GM21367 (cell line): ENCODE results near the gene CPD.

ENCODE experiments used
- ATAC-seq: cut with Tn5 transposase; IDR thresholded peaks from one replicate; pipeline ENCODE4 v1.9.1; 2021; ENCODE audit not compliant: unreplicated experiment

The CPD gene

DNA sequence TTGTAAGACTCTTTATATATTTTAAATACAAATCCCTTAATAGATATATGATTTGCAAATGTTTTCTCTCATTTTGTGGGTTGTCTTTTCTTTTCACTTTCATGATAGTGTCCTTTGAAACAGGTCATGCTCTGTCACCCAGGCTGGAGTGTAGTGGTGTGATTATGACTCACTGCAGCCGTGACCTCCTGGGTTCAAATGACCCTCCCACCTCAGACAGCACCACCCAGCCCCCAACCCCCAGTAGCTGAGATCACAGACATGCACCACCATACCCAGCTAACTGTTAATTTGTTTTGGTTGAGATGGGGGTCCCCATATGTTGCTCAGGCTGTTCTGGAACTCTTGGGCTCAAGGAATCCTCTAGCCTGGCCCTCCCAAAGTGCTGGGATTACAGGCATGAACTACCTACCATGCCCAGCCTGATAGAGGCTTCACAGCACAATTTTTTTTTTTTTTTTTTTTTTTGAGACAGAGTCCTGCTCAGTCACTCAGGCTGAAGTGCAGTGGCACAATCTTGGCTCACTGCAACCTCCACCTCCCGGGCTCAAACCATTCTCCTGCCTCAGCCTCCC, 26.4 kb upstream of the CPD start:
- no peak for ATAC-seq

DNA sequence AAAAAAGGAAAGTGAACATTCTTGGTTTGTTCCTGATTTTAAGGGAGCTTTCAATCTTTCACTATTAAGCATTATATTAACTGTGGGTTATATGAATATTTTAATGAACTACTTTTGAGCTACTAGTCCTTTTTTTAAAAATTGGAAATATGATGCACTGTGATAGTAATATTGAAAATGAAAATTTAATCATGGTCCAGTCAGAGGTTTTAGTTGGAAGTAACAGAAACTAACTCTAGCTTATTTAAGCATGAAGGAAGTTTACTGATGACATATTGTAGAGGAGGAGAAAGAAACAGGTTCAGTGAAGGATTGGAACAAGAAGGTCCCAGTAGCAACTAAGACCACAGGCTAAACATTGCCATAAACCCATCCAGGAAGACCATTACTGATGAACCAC, 24.0 kb upstream of the CPD start:
- ATAC-seq, result no peak

DNA sequence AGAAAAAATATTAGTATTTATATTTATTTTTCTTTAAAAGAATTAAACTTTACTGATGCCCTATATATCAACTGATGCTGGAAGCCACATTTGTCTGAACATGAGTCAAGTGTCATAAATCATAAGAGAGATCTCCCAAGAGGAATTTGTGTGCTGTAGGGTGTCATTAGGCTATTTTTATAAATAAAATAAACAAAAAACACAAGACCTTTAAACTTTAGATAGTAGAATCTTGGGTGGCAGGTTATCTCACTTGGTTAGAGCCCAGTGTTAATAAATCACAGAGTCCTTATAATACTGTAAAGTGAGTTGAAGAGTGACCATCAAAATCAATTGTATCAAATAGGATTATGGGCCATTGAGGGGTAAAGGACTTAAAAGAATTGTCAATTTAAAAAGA, 21.3 kb upstream of the CPD start:
- ATAC-seq, result no peak

DNA sequence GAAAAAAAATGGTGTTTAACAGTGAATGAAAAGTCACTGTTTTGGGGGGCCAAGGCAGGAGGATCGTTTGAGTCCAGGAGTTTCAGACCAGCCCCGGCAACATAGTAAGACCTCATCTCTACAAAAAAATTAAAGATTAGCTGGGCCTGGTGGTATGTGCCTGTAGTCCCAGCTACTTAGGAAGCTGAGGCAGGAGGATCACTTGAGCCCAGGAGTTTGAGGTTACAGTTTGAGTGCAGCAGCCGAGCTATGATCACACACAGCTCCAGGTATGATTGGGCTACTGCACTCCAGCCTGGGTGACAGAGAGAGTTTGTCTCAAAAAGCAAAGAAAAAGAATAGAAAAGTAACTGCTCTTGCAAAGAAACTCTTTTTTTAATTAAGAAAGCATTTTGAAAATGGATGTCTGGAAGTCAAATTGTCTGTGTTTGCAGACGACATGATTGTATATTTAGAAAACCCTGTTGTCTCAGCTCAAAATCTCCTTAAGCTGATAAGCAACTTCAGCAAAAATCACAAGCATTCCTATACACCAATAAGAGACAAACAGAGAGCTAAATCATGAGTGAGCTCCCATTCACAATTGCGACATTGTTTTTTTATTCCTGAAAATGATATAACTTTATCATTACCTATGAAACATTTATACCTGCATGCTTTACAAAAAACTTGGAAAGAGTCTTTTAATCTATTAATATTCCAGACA, 20.5 kb upstream of the CPD start:
- ATAC-seq, result no peak

DNA sequence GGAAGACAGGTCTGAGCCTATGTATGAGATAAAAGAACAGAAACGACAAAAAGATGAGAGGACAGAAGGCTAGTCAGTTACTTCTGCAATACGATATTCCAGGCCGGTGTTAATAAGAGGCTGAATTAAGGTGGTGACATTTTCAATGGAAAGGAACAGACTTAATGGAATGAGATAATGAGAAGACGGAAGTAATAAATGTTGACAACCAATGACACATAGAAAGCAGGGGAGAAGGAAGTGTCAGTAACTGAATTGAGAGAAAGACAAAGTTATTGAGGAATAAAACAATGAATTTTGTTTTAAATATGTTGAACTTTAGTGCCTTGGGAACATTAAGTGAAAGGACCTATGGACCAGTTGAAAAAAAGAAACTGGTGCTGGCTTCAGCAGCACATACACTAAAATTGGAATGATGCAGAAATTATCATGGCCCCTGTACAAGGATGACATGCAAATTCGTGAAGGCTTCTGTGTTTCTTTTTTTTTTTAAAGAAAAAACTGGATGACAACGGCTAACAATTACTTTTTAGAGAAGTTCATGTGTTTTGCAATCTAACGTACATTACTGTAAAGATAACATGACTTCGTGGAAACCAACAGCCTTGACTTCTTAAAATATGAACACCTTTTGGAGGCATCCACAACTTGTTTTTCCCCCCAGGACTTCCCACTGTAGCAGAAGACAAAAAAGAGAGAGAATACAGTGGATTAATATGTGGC, 18.5 kb upstream of the CPD start:
- no peak for ATAC-seq

DNA sequence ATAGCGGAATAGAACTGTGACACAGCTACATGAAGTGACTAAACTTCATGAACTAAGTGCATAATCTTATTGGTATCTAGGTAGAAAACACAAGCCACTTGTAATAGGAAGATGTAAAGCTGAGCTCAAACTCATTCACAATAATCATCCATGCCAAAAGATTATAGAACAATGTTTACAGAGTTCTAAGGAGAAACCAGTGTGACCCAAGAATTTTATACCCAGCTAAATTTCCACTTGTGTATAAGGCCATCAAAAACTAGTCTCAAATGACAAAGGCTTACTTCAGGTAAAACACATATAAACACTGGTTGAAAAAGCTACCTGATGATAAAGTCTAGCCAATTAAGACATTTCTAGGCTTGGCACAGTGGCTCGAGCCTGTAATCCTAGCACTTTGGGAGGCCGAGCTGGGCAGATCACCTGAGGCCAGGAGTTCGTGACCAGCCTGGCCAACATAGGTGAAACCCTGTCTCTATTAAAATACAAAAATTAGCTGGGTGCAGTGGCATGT, 16.9 kb upstream of the CPD start:
- ATAC-seq, result no peak

DNA sequence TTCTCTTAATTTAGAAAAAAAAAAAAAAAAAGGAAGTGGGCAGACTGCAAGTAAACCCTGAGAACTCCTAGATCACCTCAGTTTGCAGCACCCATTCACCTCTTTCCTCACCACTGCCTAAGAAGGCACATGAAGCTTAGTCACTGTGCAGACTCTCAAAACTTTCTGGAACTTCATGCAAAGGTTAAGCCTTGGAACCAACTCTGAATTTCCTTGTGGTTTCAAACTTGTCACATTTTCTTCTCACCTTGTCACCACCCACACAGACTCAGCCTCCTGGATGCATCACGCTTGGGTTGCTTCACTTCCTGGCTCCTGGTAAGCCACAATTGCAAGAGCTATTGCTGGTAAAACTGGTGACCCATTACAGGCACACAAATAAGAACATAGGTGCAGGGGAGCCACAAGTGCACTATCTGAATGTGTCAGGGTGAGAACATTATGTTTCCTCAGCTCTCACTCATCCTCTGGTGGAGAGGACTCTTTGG, 15.0 kb upstream of the CPD start:
- ATAC-seq, result peak; percentile 81

DNA sequence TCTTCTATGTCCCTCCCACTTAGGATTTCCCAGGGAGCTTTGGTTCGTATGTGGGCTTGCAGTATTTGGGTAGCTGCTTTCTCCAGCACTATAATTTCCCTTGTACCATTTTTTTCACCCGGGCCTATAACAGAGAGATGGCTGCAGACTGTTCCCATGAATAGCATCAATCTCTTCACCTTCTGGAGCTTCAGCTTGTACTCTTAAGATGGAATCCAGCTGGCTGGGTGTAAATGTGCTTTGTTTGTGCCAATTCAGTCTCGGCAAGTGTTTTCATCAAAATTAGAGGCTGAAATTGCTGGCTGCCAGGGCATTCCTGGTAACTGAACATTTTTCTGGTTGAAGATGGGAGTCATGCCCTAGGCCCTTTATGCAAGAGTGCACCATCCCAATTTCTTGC, 12.2 kb upstream of the CPD start:
- ATAC-seq, result no peak

DNA sequence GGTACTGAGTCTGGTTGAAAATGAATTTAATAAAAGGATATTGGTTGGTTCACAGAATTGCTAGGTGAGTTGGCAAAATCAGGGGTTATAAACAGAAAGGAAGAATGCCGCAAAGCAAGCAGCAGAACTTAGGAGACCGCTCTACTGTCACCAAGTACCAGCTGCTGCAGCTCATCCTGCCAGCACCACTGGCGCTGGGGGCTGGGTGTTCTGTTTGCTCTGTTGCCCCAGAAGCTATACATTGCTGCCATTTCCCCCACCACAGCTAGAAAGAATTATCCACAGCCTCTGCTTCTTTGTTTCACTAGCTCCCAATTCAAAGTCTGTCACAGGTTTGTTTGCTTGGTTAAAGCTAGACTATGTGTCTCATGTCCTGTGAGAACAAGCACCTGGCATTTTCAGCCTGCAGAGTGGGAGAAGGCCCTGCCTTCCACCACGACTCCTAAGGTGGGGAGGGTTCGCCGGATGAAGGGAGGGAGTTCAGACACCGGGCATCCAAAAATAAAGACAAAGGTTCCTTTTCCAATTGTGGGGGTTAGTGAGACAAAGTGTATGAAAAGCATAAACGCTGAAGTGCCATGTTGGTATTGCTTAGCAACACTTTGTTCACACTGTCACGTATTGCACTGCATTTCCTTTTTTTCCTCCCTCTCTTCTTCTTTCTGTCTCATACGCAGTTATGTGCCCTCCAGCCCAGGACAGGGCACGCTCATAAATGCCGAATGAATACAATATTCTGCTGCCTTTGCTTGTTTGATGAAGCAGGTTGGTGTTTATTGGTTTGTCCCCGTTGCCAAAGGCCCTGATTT, 9.6 kb upstream of the CPD start:
- ATAC-seq, result no peak

DNA sequence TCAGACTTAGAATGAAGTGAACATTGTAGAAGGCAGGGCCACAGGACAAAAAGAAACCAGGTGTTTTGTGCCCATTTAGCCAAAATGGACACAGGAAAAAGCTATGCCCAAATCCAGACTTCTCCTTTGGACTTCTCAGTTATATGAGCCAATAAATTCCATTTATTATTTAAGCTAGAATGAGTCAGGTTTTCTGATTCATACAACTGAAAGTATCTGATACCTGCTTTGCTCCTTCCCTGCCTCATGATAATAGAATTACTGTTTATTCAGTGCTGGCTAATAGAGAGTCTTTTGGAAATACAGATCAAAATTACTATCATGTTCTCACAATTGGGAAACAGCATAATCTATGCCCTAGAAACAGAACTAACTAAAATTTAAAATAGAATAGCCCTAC, 8.7 kb upstream of the CPD start:
- ATAC-seq, result no peak

DNA sequence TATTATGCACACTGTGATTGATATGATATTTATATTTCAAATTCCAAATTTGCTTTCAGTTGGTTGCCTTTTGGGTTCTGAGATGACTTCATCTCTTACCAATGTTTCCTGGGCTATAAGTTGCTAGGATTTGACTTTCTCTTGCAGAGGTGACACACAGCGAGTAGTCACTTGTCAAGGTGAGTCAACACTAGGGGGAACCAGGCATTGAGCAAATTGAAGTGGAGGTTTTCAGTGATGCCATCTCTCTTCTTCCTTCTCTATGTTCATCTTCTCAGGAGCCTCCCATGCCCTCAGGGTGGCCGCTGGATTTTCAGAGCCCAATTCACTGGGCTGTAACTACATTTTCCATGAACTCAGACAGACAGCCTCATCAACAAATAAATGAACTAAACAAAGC, 6.0 kb upstream of the CPD start:
- ATAC-seq, result no peak

DNA sequence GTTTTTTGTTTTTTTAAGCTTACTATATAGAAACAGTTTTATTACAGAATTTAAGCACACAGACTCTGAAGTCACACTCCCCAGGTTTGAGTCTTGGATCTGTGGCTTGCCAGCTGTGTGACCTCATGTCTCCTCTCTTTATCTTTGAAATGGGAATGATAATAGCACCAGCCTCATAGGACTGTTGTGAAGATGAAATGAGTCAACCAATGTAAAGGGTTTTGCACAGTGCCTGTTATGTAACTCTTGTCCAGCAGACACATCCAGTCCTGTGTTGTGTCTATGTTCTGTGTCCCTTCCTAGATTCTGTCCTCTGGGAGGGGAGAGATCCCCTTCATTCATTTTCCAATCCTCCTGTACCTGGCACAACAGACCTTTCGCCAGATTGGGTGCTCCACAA, 3.1 kb upstream of the CPD start:
- ATAC-seq, result no peak

DNA sequence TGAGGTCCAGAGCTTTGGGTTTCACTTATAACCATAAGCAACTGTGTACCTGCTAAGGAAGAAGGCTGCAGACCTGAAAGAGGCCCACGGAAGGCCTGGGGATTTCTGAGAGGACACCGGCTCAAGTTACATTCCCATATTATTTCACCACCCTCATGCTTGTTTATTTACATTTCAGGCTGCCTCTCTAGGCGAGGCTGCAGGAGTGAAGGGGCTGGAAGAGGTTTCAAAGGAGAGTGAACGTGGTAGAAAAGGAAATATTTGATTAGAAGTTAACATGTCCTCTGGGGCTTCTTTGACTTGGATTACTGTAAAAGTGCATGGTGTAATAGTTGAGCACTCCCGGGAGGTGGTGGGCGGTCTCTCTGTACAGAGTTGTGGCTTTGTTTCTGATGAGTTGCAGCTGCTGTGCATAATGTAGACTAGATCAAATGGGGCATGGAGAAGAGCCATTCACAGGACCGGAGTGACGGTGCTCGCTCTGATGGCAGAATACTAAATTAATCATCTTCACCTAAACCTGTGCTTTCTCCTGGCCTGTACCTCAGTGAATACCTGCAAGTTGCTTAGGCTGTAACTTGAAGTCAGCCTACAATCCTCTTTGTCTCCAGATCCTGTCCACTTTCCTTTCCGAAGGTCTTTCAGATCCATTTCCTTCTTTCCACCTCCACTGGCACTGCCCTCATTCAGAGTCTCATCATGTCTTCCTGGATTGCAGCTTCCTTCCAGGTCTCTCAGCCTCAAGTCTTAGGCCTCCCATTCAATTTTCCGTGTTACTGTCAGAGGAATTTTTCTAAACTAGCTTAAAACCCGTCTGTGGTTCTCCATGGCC, 1.9 kb upstream of the CPD start:
- ATAC-seq, result no peak

DNA sequence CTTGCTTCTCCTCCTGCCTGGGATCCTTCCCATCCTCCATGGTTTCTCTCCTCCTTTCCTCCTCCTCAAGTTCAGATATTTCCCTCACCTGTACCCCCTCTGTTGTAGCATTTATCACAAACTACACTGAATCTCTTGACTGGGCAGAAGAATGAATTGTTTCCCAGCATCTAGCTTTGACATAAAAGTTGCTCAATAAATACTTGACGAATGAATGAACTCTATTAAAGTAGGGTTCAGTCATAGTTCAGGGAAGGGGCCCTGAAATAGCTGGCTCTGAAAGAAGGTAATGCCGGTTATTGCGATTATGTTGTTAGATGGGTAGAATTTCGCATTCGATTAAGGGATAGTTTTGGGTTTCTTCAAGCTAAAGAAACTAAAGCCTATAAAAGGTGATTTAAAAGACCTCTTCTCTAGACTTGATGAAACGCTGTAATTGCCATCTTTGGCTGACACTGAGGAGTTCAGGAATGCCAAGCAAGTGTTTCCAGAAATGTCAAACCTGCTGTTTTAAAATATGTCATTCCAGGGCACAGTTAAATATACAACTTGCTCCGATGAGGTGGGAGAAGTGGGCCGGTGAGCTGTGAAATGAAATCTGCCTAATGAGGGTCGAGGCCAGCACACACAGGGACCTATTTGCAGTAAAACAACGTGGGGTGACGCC, 1.0 kb upstream of the CPD start:
- no peak for ATAC-seq

DNA sequence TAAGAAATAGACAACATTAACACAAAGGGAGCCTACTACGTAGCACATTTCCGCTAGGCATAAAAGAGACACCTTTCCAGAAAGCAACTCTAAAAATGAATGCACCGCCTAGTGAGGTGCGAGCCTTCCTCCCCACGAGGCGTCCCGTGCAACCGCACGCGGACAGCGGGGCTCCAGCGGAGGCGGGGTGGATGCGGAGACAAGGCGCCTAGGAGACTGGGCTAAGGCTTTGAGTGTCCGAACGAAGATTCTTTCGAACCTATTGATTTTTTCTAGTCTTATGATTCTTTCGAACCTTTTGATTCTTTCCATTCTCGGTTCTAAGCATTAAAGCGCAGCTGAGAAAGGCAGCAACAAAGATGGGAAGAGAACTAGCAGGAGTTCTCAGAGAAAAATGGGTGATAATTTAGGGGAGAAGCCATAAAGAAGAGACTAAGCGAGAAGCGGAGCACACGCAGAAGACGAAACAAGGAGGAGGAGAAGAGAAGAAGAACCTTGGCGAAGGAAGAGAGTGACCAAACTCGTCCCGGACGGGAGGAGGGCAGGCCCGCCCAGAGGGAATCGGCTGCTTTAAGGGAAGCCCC, 394 bp upstream of the CPD start:
- ATAC-seq, result no peak

DNA sequence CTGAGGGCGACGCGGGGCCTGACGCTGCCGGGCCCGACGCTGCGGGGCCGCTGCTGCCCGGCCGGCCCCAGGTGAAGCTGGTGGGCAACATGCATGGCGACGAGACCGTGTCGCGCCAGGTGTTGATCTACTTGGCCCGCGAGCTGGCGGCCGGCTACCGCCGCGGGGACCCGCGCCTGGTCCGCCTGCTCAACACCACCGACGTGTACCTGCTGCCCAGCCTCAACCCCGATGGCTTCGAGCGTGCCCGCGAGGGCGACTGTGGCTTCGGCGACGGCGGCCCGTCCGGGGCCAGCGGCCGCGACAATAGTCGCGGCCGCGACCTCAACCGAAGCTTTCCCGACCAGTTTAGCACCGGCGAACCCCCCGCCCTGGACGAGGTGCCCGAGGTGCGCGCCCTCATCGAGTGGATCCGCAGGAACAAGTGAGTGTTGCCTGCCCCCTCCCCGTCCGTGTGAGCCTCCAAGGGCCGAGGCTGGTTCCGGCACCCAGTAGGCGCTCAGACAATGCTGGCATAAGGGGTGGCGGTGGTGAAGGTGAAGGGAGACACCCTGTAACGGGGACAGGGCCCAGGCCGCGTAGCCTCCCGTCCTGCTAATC, 676 bp downstream of the CPD start:
- ATAC-seq, result no peak

DNA sequence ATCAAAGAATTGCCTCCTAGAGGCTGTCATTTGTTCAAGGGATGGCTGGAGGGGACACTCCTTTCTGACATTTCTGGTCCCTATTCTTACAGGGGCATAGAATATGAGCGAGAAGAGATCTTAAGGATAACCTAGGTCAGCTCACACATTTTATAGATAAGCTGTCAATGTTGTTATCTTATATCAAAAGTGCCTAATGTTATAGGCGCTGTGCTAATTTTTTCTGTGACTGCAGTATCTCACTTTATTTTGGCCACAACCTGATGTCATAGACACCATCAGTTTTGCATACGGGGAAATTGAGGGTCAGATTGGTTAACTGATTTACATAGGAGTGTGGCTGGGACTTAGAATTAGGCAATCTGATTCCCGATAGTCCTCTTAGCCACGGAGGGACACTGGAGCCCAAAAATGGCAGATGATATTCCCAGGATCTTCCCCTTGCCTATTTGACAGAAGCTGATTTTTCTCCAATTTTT, 1.2 kb downstream of the CPD start:
- no peak for ATAC-seq

DNA sequence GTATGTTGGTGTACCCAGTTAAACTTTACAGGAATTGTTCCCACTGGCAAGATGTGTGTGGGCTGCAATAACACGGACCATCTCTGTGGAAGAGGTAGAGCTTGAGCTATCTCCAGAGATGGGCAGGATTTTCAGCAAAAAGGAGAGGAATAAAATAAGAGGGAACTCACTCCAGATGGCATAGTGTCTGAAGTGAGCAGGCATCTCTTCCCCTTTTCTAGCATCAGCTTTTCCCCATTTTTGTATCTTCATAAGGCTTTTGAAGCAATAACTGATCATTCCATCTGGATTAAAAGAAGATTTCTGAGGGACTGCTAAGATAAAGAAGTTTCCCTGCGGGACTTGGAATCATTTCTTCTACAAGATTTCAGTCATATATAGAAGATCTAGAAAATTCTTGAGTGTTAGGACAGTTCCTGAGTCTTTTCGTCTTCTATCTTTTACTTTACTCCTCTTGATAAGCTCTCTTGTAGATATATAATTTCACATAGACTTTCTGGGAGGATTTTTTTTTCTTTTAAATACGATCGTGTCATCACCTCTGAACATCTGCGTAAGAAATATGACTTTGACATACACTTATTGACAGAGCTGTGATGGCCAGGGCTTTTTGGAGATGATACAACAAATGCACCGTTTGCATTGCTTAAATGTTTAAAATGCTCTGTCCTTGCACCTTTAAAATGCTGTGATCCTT, 2.1 kb downstream of the CPD start:
- ATAC-seq, result no peak

DNA sequence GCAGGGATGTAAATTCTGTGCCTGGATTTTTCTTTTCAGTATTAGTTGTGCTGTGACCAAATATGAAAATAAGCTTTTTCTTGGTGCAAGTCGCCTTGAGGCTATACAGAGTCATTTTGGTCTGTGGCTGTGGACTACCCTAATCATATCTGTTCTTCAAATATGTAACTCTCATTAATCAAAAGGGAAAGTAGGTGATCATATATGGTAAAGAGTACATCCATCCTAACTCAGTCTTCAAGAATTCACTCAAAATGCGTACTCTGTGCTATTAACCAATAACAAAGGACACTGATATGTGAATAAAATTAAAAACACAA, 2.6 kb downstream of the CPD start:
- ATAC-seq, result no peak
